ENCODE data around the gene GPR153. TPM values are rescaled to one million over a fixed set of nuclear protein-coding genes. Genes with fewer than 3 reads are reported as not detected.

GPR153 gene
- total and polyA plus RNA-seq, 2 of the 13 experiments (the other 11 are each of a cell fraction or from before 2014, with no cell fraction given): 0.22 to 0.31 TPM

DNA sequence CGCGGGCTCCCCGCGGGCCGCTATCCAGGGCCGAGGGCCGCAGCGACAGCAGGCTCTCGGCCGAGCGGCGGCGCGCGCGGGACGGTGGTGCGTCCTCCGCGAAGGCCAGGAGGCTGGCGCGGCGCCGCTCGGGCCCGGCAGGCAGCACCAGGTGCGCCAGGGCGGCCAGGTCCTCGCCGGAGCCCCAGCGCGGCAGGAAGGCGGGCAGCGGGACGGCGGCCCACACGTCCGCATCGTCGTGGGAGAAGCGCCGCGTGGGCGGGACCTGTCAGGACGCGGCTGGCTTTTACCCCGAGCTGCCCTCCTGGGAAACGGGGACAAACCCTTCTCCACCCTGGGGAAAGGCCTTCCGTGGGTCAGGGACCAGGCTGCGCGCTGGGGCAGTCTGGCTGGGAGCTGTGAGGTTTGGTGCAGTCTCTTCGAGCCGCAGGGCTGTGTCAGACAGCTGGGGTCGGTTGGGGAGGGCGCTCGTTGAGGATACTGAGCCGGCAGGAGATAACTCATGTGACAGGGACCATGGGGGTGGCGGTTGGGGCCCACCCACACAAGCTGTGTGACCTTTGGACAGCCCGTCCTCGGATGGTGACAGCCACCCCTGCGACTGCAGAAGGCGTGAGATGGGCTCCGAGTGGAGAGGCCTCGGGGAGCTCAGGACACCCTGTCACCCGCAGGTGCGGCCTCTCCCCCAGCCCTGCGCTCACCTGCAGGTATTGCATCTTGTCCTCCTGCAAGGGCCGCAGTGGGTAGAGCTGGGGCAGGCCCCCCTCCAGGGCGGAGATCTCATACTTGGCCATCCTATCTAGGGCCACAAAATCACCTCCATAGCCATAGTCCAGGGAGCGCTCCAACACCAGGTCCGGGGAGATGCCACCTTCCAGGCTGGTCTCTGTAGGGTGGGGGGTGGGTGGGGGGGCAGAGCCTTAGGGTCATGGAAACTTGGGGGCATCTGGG, 10.9 kb downstream of the GPR153 start (continued):
- TF ChIP-seq, protein P1, sequence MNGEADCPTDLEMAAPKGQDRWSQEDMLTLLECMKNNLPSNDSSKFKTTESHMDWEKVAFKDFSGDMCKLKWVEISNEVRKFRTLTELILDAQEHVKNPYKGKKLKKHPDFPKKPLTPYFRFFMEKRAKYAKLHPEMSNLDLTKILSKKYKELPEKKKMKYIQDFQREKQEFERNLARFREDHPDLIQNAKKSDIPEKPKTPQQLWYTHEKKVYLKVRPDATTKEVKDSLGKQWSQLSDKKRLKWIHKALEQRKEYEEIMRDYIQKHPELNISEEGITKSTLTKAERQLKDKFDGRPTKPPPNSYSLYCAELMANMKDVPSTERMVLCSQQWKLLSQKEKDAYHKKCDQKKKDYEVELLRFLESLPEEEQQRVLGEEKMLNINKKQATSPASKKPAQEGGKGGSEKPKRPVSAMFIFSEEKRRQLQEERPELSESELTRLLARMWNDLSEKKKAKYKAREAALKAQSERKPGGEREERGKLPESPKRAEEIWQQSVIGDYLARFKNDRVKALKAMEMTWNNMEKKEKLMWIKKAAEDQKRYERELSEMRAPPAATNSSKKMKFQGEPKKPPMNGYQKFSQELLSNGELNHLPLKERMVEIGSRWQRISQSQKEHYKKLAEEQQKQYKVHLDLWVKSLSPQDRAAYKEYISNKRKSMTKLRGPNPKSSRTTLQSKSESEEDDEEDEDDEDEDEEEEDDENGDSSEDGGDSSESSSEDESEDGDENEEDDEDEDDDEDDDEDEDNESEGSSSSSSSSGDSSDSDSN (CRISPR knock-in tag; IDR thresholded peaks at IDR 0.05): 0 out of 2 replicates have a peak, but pooled peaks have one; percentile 44
- TF ChIP-seq NRL (CRISPR knock-in tag; IDR thresholded peaks at IDR 0.05; ENCODE audit: borderline replicate concordance) (peak; percentile 21; the same call in 1 of the 2 replicates), MTA1 (CRISPR knock-in tag; IDR thresholded peaks at IDR 0.05; ENCODE audit: borderline replicate concordance) (peak; percentile 27; the same call in 1 of the 2 replicates), HNF4A (CRISPR knock-in tag; IDR thresholded peaks at IDR 0.05) (0 out of 2 replicates have a peak, but pooled peaks have one; percentile 30)
- TF ChIP-seq, protein P2, sequence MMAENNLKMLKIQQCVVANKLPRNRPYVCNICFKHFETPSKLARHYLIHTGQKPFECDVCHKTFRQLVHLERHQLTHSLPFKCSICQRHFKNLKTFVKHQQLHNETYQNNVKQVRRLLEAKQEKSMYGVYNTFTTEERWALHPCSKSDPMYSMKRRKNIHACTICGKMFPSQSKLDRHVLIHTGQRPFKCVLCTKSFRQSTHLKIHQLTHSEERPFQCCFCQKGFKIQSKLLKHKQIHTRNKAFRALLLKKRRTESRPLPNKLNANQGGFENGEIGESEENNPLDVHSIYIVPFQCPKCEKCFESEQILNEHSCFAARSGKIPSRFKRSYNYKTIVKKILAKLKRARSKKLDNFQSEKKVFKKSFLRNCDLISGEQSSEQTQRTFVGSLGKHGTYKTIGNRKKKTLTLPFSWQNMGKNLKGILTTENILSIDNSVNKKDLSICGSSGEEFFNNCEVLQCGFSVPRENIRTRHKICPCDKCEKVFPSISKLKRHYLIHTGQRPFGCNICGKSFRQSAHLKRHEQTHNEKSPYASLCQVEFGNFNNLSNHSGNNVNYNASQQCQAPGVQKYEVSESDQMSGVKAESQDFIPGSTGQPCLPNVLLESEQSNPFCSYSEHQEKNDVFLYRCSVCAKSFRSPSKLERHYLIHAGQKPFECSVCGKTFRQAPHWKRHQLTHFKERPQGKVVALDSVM (CRISPR knock-in tag; IDR thresholded peaks at IDR 0.05): peak; percentile 87

All from HepG2 (cell line).